HEK293T (cell line): Measurements from ENCODE around the gene PGM2.

ENCODE experiments used
- ARNT ChIP-seq: fragments of 450-650 bp; IDR thresholded peaks from 2 replicates; pipeline ENCODE4 v1.6.1; 2017; ENCODE audit warnings: mild to moderate bottlenecking
- BHLHE40 ChIP-seq: fragments of 450-650 bp; IDR thresholded peaks from 2 replicates; pipeline ENCODE4 v1.6.1; 2016; ENCODE audit warnings: mild to moderate bottlenecking, moderate library complexity, borderline replicate concordance
- CTBP1 ChIP-seq: fragments of 450-650 bp; IDR thresholded peaks from 2 replicates; pipeline ENCODE4 v1.6.1; 2016; ENCODE audit warnings: borderline replicate concordance
- ELF4 ChIP-seq: fragments of 450-650 bp; IDR thresholded peaks from 2 replicates; pipeline ENCODE4 v1.6.1; 2017; ENCODE audit warnings: antibody characterized with exemption
- FOXK2 ChIP-seq: fragments of 450-650 bp; IDR thresholded peaks from 2 replicates; pipeline ENCODE4 v1.6.1; 2016; ENCODE audit warnings: mild to moderate bottlenecking
- FOXM1 ChIP-seq: fragments of 450-650 bp; IDR thresholded peaks from 2 replicates; pipeline ENCODE4 v1.6.1; 2017; ENCODE audit warnings: mild to moderate bottlenecking, borderline replicate concordance
- HDGF ChIP-seq: fragments of 450-650 bp; IDR thresholded peaks from 2 replicates; pipeline ENCODE4 v1.6.1; 2017; ENCODE audit warnings: antibody characterized with exemption, borderline replicate concordance
- L3MBTL2 ChIP-seq: fragments of 450-650 bp; conservative IDR thresholded peaks from 2 replicates; pipeline ENCODE4 v1.6.1; 2016; ENCODE audit warnings: mild to moderate bottlenecking
- NFRKB ChIP-seq: fragments of 450-650 bp; IDR thresholded peaks from 2 replicates; pipeline ENCODE4 v1.6.1; 2016; ENCODE audit warnings: mild to moderate bottlenecking, moderate library complexity
- PKNOX1 ChIP-seq: fragments of 450-650 bp; IDR thresholded peaks from 2 replicates; pipeline ENCODE4 v1.6.1; 2016
- SP1 ChIP-seq: fragments of 450-650 bp; IDR thresholded peaks from 2 replicates; pipeline ENCODE4 v1.6.1; 2017
- SUZ12 ChIP-seq: fragments of 450-650 bp; IDR thresholded peaks from 2 replicates; pipeline ENCODE4 v1.6.1; 2016; ENCODE audit warnings: mild to moderate bottlenecking
- TARDBP ChIP-seq: fragments of 450-650 bp; IDR thresholded peaks from 2 replicates; pipeline ENCODE4 v1.6.1; 2016
- ZNF384 ChIP-seq: fragments of 450-650 bp; IDR thresholded peaks from 2 replicates; pipeline ENCODE4 v1.6.1; 2016

DNA sequence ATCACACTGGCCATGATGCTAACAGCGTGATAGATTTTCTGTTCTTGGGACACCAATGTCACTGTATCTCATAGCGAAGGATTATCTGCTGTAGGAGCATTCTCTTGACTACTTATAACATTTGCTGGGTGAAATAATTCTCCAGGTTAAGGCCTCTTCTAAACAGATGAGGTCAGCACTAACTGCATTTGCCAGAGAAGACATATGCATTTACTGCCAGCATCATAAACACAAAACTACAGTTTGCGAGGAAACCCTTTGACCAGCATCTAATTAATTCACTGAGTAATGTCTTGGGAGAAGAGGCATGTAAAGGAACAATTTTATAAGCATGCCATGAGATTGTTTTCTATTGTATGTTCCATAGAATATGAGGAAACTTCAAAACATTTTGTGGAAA, 78.3 kb downstream of the PGM2 start:
- TF ChIP-seq SP1 (no peak), ELF4 (no peak), PKNOX1 (no peak), FOXM1 (no peak), TARDBP (no peak), FOXK2 (no peak), BHLHE40 (no peak), NFRKB (no peak), ZNF384 (no peak), HDGF (no peak), L3MBTL2 (no peak), CTBP1 (no peak), ARNT (no peak), SUZ12 (no peak)
